Lower leg skin (tissue), 4 donors: ENCODE data around the gene LYST. TPM values are rescaled to one million over a fixed set of nuclear protein-coding genes. Genes with fewer than 3 reads are reported as not detected.

Source experiments
- DNase-seq, 2 donors: peaks; one replicate each; pipeline ENCODE4 v3.0.0-alpha.2; 2019; ENCODE audit warnings: low spot score in 2 of 2
- H3K4me3 ChIP-seq: fragments of 200-600 bp; sonication (generic); 2 replicates; pipeline ENCODE4 v1.5.1; 2017; ENCODE audit warnings: mild to moderate bottlenecking, low read depth; ENCODE audit not compliant: poor library complexity, severe bottlenecking
- CTCF ChIP-seq, 3 donors: fragments of 450-650 bp; IDR thresholded peaks; one replicate each; pipeline ENCODE4 v1.5.1; 2016; ENCODE audit warnings: antibody characterized with exemption in 3 of 3, mild to moderate bottlenecking in 3 of 3, moderate library complexity in 2 of 3
- POLR2A ChIP-seq, 2 donors: fragments of 450-650 bp; IDR thresholded peaks; one replicate each; pipeline ENCODE4 v1.6.1; 2016 to 2017; ENCODE audit warnings: antibody characterized with exemption in 2 of 2, mild to moderate bottlenecking in 1 of 2, moderate library complexity in 1 of 2
- WGBS, 2 donors: methylation state at CpG; one replicate each; pipeline ENCODE4 v1.1.5; 2018; 5-methylcytosine and 5-hydroxymethylcytosine counted together
- intact Hi-C: fragments of 100-400 bp; cut with DNase I; formaldehyde crosslinking; loops from one replicate; pipeline ENCODE4 v1.15.0; 2023; ENCODE audit warnings: low total_unique reads
- total RNA-seq, 4 donors: library from RNA; depleted of rRNA; stranded (reverse); fragments of >200 nt; gene quantifications; one replicate each; pipeline ENCODE4 v1.1.0, GENCODE V29; 2016

Gene LYST
- total RNA-seq, 4 donors from 2014 or later, result 38.5 to 43.9 (median 40.9) TPM

GRCh38 chr1:235808223-235808622 lies 58.5 kb downstream of the LYST start:
- no peak for DNase-seq
- 90 to 95% methylated on average over 6 of the region's 6 CpGs for WGBS, 2 donors
- TF ChIP-seq CTCF (IDR thresholded peaks at IDR 0.05), result no peak
- TF ChIP-seq POLR2A (IDR thresholded peaks at IDR 0.05), result no peak
- H3K4me3 ChIP-seq, result no peak overlapping the region
- intact Hi-C loops, result no loop called here

GRCh38 chr1:235806123-235806522 lies 60.6 kb downstream of the LYST start:
- intact Hi-C loops, result no loop called here
- no peak for TF ChIP-seq CTCF (IDR thresholded peaks at IDR 0.05)
- TF ChIP-seq POLR2A (IDR thresholded peaks at IDR 0.05), result no peak
- no peak for DNase-seq
- no peak overlapping the region for H3K4me3 ChIP-seq
- 89 to 93% methylated on average over 7 of the region's 7 CpGs for WGBS, 2 donors

- H3K4me3 ChIP-seq, result no peak overlapping the region
- DNase-seq, result no peak
- WGBS, 2 donors, result 95 to 96% methylated on average over 4 of the region's 4 CpGs
- intact Hi-C loops, result no loop called here
- TF ChIP-seq CTCF (IDR thresholded peaks at IDR 0.05), result no peak
- no peak for TF ChIP-seq POLR2A (IDR thresholded peaks at IDR 0.05)
These were observed 63.9 kb downstream of the LYST start for GRCh38 chr1:235802573-235803346.

- intact Hi-C loops, result no loop called here
- no peak for TF ChIP-seq POLR2A (IDR thresholded peaks at IDR 0.05)
- TF ChIP-seq CTCF (IDR thresholded peaks at IDR 0.05), result no peak
- WGBS, 2 donors, result 87 to 94% methylated on average over 2 of the region's 2 CpGs
- DNase-seq, result no peak
- H3K4me3 ChIP-seq, result no peak overlapping the region
These were observed 67.4 kb downstream of the LYST start for GRCh38 chr1:235799264-235799663.

GRCh38 chr1:235791532-235792060 lies 75.1 kb downstream of the LYST start:
- no peak for TF ChIP-seq POLR2A (IDR thresholded peaks at IDR 0.05)
- TF ChIP-seq CTCF (IDR thresholded peaks at IDR 0.05), result no peak
- no peak overlapping the region for H3K4me3 ChIP-seq
- intact Hi-C loops, result no loop called here
- 81 to 91% methylated on average over 7 of the region's 7 CpGs for WGBS, 2 donors
- DNase-seq, result no peak
